Mesothelial cell of epicardium (in vitro differentiated cells): Measurements from ENCODE around the gene WNT3A. TPM values are rescaled to one million over a fixed set of nuclear protein-coding genes. Genes with fewer than 3 reads are reported as not detected.

Experiments used
- DNase-seq, 2 experiments: peaks; one replicate each; pipeline ENCODE4 v3.0.0; 2021; ENCODE audit warnings: low spot score in 2 of 2; ENCODE audit not compliant: unreplicated experiment in 2 of 2
- H3K27ac Mint-ChIP-seq: 2 replicates; pipeline ENCODE4 v1.8.0; 2021; ENCODE audit warnings: mixed read lengths
- H3K27me3 Mint-ChIP-seq: 2 replicates; pipeline ENCODE4 v1.8.0; 2021; ENCODE audit warnings: low read depth, mixed read lengths
- H3K36me3 Mint-ChIP-seq: 2 replicates; pipeline ENCODE4 v1.8.0; 2021; ENCODE audit warnings: mixed read lengths
- H3K4me1 Mint-ChIP-seq: 2 replicates; pipeline ENCODE4 v1.8.0; 2021; ENCODE audit warnings: mixed read lengths
- H3K4me3 Mint-ChIP-seq: 2 replicates; pipeline ENCODE4 v1.8.0; 2021; ENCODE audit warnings: mild to moderate bottlenecking, moderate library complexity, mixed read lengths
- H3K9me3 Mint-ChIP-seq: 2 replicates; pipeline ENCODE4 v1.8.0; 2021; ENCODE audit warnings: mixed read lengths
- total RNA-seq: library from RNA; stranded (reverse); gene quantifications from 3 replicates; pipeline ENCODE4 v1.2.1, GENCODE V29; 2021
- TF ChIP-seq, protein P1 (sequence below): fragments of 200-600 bp; sonication (generic); IDR thresholded peaks from one replicate; pipeline ENCODE4 v1.5.0; 2021; ENCODE audit warnings: antibody characterized with exemption; ENCODE audit not compliant: unreplicated experiment

Gene WNT3A
- total RNA-seq, 1 donor from 2014 or later, result 0.16 TPM

DNA sequence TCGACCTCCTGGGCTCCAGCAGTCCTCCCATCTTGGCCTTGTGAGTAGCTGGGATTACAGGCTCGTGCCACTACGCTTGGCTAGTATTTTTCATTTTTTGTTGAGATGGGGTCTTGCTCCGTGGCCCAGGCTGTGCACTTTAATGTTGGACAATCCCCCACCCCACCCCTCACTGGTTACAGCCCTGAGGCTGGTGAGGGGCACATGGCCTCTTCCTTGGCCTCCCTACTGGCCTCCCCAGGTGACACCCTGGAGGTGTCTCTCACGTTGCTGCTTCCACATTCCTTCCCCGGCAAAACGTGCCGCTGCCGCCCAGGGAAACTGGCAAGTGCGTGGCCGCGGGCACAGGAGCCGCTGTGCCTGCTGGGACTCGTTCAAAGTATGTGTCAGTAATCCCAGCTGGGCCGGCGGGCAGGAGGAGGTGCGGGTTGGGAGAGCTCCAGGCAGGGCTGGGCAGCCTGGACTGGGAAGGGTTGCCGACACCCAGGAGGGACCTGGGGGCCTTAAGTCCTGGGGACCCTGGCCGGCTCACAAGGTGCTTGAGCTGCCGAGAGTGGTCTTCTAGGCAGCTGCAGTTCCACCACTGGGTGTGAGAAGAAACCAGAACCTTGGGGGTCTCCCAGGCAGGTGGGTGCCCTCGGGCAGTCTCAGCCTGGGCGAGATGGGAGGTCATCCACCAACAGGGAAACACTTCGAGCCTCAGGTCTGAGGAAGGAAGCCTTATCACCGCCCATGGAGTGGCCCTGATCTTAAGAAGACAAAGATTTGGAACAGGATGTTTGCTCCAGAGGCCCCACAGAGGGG, 6.5 kb downstream of the WNT3A start:
- Mint-ChIP-seq H3K4me3 (no peak overlapping the region), H3K27me3 (peaks cover 68% of the 10 kb centered on the region)
- peak in 1 of 2 experiments; percentile 38 for DNase-seq

DNA sequence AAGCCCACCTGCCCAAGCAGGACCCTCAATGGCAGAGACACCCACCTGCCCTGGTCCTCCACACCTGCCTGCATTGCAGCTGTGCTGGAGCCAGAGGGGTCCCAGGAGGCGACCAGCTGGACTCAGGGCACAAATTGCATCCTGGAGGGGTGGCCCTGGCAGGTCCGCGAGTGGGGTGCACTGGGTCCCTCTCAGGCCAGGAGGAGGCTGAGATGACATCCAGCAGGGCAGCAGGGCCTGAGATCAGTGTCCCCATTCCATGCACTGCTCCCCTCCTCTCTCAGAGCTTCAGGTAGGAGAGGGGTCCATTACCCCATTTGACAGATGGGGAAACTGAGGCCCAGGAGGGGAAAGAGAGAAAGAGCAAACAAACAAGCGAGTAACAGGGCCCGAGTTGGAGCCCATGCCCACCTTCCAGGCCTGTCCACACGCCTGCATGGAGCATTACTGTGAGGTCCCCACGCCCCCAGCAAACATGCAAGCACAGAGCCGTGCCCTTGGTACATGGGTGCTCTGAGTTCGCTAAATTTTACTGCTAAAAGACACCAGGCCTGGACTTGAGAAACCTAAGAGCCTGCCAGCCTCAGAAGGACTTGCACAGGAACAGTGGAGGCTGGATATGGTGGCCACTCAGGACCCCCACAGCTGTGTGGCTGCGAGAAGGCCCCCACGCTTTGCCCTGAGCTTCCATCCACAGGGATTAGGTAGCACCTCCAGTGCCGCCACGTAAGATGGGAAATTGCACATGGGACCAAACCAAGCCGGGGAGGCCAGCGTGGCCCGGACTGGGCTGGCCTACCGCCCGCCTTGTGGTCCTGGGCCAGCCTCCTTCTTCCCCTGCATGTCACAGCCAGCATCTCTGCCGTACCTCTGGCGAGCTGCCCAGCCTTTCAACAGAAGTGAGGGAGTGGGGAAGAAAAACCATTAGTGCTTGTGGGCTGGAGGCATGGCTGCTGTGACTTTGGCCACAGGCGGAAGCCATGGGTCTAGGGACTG, 7.4 kb downstream of the WNT3A start:
- no peaks in the 10 kb centered on the region for H3K9me3 Mint-ChIP-seq
- peaks cover 60% of the 10 kb centered on the region for H3K27me3 Mint-ChIP-seq
- peaks cover 6% of the 10 kb centered on the region for H3K4me1 Mint-ChIP-seq
- DNase-seq, result peak in 1 of 2 experiments; percentile 51
- H3K36me3 Mint-ChIP-seq, result no peaks in the 10 kb centered on the region
- TF ChIP-seq, protein P1, sequence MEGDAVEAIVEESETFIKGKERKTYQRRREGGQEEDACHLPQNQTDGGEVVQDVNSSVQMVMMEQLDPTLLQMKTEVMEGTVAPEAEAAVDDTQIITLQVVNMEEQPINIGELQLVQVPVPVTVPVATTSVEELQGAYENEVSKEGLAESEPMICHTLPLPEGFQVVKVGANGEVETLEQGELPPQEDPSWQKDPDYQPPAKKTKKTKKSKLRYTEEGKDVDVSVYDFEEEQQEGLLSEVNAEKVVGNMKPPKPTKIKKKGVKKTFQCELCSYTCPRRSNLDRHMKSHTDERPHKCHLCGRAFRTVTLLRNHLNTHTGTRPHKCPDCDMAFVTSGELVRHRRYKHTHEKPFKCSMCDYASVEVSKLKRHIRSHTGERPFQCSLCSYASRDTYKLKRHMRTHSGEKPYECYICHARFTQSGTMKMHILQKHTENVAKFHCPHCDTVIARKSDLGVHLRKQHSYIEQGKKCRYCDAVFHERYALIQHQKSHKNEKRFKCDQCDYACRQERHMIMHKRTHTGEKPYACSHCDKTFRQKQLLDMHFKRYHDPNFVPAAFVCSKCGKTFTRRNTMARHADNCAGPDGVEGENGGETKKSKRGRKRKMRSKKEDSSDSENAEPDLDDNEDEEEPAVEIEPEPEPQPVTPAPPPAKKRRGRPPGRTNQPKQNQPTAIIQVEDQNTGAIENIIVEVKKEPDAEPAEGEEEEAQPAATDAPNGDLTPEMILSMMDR, result no peak
- H3K27ac Mint-ChIP-seq, result no peak overlapping the region
- no peak overlapping the region for H3K4me3 Mint-ChIP-seq

More for the DNA sequence above, 6.5 kb downstream of the WNT3A start:
- TF ChIP-seq, protein P1, result no peak
- H3K9me3 Mint-ChIP-seq, result no peaks in the 10 kb centered on the region
- H3K27ac Mint-ChIP-seq, result no peak overlapping the region
- peaks cover 6% of the 10 kb centered on the region for H3K4me1 Mint-ChIP-seq
- H3K36me3 Mint-ChIP-seq, result no peaks in the 10 kb centered on the region

DNA sequence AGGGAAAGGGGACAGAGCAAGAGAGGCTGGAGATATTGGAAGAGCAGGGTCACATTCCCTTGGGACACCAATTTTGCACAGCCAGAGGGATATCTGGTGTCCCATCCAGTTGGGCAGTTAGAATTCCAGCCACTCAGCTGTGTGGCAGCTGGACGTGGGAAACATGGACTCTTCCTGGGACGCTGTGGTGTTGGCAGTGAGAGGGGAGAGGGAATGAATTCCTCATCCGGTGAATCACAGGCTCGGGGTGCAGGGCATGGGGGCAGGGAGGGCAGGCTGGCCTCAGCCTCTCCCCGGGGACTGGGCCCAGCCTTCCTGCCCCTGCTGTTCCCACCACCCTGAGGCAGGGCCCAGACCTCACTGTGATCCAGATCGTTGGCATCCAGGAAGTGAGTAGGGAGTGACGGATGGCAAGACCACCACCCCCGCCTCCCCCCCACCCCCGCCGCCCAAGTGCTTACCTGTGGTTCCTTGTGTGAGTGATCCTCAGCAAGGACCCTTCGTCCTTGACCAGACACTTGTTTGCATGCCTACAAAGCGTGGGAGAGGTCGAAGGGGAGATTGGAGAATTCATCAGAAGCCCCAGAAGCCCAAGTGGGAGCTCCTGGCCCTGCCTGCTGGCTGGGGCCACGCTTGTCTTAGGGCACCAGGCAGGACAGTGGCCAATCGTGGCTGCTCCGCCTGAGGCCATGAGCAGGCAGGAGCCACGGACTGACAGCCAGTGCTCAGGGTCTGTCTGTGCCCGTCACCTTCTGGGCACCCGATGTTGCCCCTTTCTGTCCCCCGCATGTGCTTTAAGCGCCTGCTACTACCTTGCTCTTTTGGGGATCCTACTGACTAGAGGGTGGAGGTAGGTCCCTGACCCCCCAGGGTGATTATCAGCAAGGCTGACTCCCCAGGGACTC, 8.7 kb downstream of the WNT3A start:
- H3K9me3 Mint-ChIP-seq, result no peaks in the 10 kb centered on the region
- peaks cover 48% of the 10 kb centered on the region for H3K27me3 Mint-ChIP-seq
- no peak overlapping the region for H3K27ac Mint-ChIP-seq
- no peaks in the 10 kb centered on the region for H3K36me3 Mint-ChIP-seq
- peak in 1 of 2 experiments; percentile 19 for DNase-seq
- TF ChIP-seq, protein P1, result no peak
- H3K4me3 Mint-ChIP-seq, result no peak overlapping the region
- H3K4me1 Mint-ChIP-seq, result peaks cover 8% of the 10 kb centered on the region

DNA sequence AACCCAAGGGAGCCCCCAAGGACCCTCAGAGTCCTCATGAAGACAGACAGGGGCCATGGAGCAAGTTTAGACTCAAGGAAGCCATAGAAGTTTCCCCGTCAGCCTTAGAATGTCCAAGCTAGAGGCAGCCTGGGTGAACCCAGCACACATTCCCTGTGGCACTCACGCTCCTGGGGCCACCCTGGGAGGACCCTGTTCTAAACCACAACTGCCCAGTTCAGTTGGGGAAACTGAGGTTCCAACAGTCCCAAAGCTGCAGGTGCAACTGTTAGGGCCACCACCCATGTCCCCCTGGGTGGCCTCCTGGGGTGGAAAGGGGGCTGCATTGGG, 9.3 kb downstream of the WNT3A start:
- TF ChIP-seq, protein P1, result no peak
- H3K9me3 Mint-ChIP-seq, result no peaks in the 10 kb centered on the region
- peaks cover 8% of the 10 kb centered on the region for H3K4me1 Mint-ChIP-seq
- DNase-seq, result peak in 1 of 2 experiments; percentile 11
- peaks cover 44% of the 10 kb centered on the region for H3K27me3 Mint-ChIP-seq
- no peaks in the 10 kb centered on the region for H3K36me3 Mint-ChIP-seq
- H3K4me3 Mint-ChIP-seq, result no peak overlapping the region
- no peak overlapping the region for H3K27ac Mint-ChIP-seq
